ENCODE measurements around the gene CRB2. TPM values are rescaled to one million over a fixed set of nuclear protein-coding genes. Genes with fewer than 3 reads are reported as not detected.
"Not testable (repeated sequence)": the region's sequence is repeated elsewhere in the genome, so short reads cannot be mapped to it uniquely, and the experiment has no call there.

Gene CRB2
- total and polyA plus RNA-seq, 2 donors = 0.42 to 0.51 TPM

DNA sequence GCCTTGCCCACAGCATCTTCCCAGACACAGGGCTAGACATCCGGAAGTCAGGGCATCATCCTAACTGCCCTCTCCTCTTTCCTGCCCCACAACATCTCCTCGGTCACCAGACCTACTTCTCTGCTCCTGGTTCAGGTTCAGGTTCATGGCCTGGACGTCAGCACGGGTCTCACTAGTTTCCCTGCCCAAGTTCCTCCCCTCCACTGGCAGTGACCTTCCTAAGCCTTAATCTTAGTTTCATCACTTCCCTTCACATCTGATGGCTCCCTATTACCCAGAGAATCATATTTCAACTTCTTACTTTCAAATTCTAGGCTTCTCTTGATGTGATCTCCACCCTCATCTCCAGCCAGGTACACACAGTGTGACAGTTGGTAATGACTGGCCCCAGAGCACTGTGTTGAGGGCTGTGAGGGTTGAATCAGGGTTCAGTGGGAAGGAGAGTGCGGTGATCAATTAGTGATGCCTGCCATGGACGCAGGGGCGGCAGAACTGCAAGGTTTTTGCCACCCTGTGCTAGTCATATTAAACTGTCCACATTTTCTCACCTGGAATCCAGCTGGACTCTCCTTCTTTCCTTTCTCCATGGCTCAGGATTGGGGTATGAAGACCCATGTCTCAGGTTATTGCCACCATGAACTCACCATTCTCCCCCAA, 34.3 kb upstream of the CRB2 start:
- Histone ChIP-seq H3K4me1 (ENCODE audit: insufficient read depth) (no peaks in the 10 kb centered on the region), H3K36me3 (ENCODE audit: insufficient read depth) (no peaks in the 10 kb centered on the region), H3K4me3 (ENCODE audit: low read depth, low read length) (no peak overlapping the region), H3K27ac (ENCODE audit: low read depth) (no peak overlapping the region)
- no peak for DNase-seq (ENCODE audit: extremely low spot score)
- 91% methylated on average over 7 of the region's 7 CpGs for WGBS

DNA sequence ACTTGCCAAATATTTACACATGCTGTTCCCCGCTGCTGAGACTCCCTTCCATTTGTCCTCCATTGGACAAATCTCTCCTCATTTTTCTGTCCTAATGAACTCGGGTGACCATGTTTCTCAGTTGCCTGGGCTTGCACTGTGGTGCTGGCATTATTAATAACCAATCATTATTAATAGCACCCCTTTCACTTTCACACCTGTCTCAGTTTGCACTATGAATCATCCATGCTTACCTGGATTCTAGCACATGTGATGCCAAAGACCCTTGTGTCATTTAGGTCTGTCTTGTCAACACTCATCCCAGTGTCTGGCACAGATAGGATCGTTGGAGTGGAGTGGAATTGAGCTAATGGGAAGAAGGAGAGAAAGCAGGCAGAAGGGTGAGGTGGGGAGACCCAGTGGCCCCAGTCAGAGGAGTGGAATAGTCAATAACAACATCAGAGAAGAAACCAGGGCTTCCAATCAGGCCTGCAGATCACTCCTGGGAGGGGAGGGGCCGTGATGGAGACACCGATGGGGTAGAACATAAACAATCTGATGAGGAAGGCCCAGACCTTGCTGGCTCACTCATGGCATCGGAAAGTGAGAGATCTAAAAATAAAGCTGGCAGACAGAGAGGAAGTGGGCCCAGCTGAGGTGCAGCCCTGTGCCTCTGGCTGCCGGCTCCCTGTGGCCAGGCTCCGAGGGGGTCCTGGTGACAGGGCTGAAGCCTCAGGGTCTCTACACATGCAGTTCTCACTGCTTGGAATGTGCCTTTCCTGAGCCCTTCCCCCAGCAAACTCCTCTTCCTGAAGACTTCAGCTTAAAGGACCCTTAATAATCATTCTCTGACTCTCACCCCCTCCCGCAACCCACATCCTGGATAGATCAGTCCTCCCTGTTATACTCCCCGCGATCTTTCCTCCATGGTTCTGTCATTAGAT, 33.5 kb upstream of the CRB2 start:
- Histone ChIP-seq H3K27ac (ENCODE audit: low read depth) (no peak overlapping the region), H3K4me1 (ENCODE audit: insufficient read depth) (no peaks in the 10 kb centered on the region), H3K36me3 (ENCODE audit: insufficient read depth) (no peaks in the 10 kb centered on the region), H3K4me3 (ENCODE audit: low read depth, low read length) (no peak overlapping the region)
- 46% methylated on average over 11 of the region's 11 CpGs for WGBS
- DNase-seq (ENCODE audit: extremely low spot score) = no peak

DNA sequence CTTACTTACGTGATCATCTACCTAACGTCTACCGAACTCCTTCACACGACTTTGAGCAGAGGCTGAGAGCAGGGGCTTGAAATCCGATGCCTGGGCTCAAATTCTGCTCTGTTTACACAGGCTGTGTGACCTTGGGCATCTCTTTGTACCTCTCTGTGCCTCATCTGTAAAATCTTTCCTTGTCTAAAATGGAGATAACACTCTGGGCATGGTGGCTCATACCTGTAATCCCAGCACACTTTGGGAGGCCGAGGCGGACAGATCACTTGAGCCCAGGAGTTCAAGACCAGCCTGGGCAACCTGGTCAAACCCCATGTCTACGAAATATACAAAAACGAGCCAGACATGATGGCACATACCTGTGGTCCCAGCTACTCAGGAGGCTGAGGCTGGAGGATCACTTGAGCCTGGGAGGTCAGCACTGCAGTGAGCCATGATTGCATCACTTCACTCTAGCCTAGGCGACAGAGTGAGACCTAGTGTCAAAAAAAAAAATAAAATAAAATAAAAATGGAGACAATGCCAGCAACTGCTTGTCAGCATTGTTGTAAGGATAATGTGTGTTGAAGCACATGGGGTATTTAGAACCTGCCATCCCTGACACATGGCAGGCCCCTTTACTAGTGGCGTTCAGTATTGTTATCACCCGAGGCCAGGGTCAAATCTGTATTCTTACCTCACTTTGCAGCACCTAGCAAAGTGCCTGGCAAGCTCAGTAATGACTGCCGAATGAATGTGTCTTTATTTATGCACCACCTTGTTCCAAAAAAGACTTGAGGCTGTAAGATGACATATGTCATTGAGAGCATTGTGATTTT, 32.6 kb upstream of the CRB2 start:
- Histone ChIP-seq H3K4me3 (ENCODE audit: low read depth, low read length) (no peak overlapping the region), H3K36me3 (ENCODE audit: insufficient read depth) (no peaks in the 10 kb centered on the region), H3K4me1 (ENCODE audit: insufficient read depth) (no peaks in the 10 kb centered on the region), H3K27ac (ENCODE audit: low read depth) (no peak overlapping the region)
- no peak for DNase-seq (ENCODE audit: extremely low spot score)
- 78% methylated on average over 13 of the region's 13 CpGs for WGBS

DNA sequence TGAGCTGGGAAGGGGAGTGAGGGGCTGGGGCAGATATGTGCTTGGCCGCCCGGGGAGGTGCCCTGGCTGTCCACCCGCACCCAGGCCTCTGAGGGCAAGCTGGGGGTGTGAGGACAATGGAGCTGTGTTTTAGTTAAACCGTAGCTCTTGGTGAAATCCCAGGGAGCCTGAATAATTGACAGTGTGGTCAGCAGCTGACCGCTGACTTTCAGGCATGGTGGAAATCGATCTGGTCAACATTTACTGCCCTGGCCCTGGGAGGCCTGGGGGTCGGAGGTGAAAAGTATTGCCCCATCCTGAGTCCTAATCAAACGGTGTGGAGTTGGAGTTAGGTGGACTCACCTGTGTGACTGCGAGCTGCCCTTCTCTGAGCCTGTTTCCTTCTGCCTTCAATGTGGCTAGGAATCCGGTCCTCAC, 31.2 kb upstream of the CRB2 start:
- Histone ChIP-seq H3K4me3 (ENCODE audit: low read depth, low read length) (no peak overlapping the region), H3K36me3 (ENCODE audit: insufficient read depth) (no peaks in the 10 kb centered on the region), H3K27ac (ENCODE audit: low read depth) (no peak overlapping the region), H3K4me1 (ENCODE audit: insufficient read depth) (no peaks in the 10 kb centered on the region)
- DNase-seq (ENCODE audit: extremely low spot score) = no peak
- 81% methylated on average over 10 of the region's 10 CpGs for WGBS

DNA sequence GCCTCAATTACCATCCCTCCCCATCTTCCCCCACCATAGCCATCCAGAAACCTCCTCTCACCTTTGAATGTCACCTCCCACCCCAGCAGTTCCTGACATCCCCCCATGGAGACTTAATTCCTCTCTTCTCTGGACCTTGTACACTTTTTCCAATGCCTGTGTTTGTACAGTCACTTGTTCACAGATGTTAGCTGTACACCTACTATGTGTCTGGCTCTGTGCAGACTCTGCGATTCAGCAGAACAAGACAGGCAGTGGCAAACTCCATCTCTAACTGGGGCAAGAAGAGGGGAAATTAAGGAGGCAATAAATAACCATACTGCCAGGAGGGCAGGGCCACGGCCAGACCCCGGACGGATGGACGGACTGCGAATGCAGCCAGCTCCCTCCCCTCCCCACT, 29.8 kb upstream of the CRB2 start:
- H3K4me3 ChIP-seq (ENCODE audit: low read depth, low read length) = no peak overlapping the region
- no peak for DNase-seq (ENCODE audit: extremely low spot score)
- 44% methylated on average over 6 of the region's 6 CpGs for WGBS

DNA sequence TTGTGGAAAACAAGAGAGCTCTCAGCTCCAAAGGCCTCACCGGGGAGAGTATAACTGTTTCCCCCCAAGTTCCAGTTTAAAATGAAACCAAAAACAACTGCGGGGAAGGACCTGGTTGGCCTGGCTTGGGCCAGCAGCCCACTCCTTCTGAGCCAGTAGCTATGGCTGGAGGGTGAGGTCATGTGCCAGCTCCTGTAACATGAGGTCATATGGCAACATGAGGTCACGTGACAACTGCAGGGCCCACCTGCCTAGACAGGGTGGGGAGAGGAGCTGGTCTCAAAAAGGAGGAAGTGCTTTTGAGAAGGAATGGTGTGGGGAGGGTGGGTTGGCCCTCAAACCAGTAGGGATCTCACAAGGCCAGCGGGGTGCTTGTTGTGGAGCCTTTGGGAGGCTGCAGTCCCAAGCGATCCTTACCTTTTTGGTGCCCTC, 29.3 kb upstream of the CRB2 start:
- 69% methylated on average over 5 of the region's 5 CpGs for WGBS
- Histone ChIP-seq H3K4me1 (ENCODE audit: insufficient read depth) (no peaks in the 10 kb centered on the region), H3K4me3 (ENCODE audit: low read depth, low read length) (no peak overlapping the region), H3K27ac (ENCODE audit: low read depth) (no peak overlapping the region), H3K36me3 (ENCODE audit: insufficient read depth) (no peaks in the 10 kb centered on the region)
- no peak for DNase-seq (ENCODE audit: extremely low spot score)

More for the DNA sequence above, 29.8 kb upstream of the CRB2 start:
- no peaks in the 10 kb centered on the region for H3K4me1 ChIP-seq (ENCODE audit: insufficient read depth)
- H3K36me3 ChIP-seq (ENCODE audit: insufficient read depth) = no peaks in the 10 kb centered on the region
- H3K27ac ChIP-seq (ENCODE audit: low read depth) = no peak overlapping the region

DNA sequence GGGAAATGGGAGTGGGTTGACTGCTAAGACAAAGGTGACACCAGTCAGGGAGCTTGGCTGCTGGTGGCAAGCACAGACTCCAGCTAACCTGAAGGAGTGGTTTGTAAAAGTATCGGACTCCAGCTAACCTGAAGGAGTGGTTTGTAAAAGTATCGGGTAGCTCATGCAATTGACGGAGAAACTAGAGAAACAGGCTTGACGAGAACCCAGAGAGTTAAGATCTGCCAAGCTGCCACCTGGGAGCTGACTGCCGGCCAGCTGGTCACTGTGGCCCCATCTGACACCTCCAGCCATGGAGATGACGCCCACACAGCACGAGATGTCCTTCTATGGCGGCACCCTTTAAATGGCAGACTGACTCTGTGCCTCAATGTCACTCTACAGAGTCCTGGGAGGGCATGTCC, 28.3 kb upstream of the CRB2 start:
- H3K27ac ChIP-seq (ENCODE audit: low read depth) = peak overlapping the region; percentile 28
- peak; percentile 83 for DNase-seq (ENCODE audit: extremely low spot score)

DNA sequence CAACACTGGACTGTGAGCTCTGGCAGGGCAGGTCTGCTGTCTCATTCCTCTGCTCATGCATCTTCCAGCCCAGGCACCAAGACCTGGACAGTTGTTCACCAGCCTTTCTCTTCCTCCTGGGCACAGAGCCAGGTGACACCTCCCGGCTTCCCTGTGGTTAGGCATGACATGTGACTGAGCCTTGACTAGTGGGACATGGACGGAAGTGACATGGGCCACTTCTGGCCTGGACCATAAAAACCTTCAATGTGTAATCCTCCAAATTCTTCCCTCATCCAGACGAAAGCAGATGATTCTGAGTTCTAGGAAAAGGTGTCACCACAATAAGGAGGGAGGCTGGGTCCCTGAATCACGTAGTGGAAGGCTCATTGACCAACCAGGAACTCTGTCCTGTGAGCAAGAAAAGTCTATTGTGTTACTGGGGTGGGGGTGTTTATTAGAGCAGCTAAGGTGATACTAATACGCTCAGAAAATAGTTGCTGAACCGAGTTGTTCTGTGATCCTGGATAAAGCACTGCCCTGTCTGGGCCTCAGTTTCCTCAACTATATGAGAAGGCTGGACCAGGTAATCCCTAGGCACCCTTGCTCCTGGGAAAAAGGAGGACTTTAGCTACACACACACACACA, 26.6 kb upstream of the CRB2 start:
- WGBS = 82% methylated on average over 6 of the region's 6 CpGs
- DNase-seq (ENCODE audit: extremely low spot score) = no peak
- no peaks in the 10 kb centered on the region for H3K4me1 ChIP-seq (ENCODE audit: insufficient read depth)
- H3K27ac ChIP-seq (ENCODE audit: low read depth) = no peak overlapping the region
- H3K4me3 ChIP-seq (ENCODE audit: low read depth, low read length) = no peak overlapping the region
- no peaks in the 10 kb centered on the region for H3K36me3 ChIP-seq (ENCODE audit: insufficient read depth)

More for the DNA sequence above, 28.3 kb upstream of the CRB2 start:
- 78% methylated on average over 8 of the region's 8 CpGs for WGBS
- Histone ChIP-seq H3K4me1 (ENCODE audit: insufficient read depth) (no peaks in the 10 kb centered on the region), H3K36me3 (ENCODE audit: insufficient read depth) (no peaks in the 10 kb centered on the region), H3K4me3 (ENCODE audit: low read depth, low read length) (no peak overlapping the region)

DNA sequence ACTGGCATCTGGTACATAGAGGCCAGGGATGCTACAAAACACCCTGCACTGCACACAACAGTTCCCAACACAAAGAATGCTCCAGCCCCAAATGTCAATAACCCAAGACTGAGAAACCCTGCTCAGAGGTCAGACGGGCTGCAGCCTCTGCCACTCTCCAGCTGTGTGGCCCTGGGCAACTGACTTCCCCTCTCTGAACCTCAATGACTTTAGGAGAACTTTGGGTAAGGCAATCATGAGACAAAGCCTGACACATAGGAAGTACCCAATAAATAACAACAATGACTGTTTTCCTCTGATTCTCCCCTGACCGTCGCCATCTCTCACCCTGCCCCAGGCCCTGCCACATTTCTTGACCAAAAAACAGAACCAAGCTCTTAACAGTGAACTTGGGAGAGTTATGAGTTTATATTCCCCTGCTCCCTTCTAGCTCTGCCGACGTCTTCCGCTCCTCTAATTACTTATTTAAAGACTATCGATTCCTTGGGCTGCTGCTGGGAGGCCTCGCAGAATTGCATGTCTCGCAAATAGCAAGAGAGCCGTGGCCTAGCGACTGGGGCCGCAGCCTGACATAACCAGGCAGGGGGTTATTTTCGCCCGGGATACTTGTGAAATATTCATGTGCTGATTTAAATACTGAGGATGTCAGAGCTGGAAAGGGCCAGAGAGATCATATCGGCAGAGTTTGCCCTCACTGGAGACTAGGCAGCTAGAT, 24.5 kb upstream of the CRB2 start:
- DNase-seq (ENCODE audit: extremely low spot score) = no peak
- 92% methylated on average over 15 of the region's 15 CpGs for WGBS
- H3K4me3 ChIP-seq (ENCODE audit: low read depth, low read length) = no peak overlapping the region
- no peaks in the 10 kb centered on the region for H3K36me3 ChIP-seq (ENCODE audit: insufficient read depth)
- no peak overlapping the region for H3K27ac ChIP-seq (ENCODE audit: low read depth)
- H3K4me1 ChIP-seq (ENCODE audit: insufficient read depth) = no peaks in the 10 kb centered on the region

DNA sequence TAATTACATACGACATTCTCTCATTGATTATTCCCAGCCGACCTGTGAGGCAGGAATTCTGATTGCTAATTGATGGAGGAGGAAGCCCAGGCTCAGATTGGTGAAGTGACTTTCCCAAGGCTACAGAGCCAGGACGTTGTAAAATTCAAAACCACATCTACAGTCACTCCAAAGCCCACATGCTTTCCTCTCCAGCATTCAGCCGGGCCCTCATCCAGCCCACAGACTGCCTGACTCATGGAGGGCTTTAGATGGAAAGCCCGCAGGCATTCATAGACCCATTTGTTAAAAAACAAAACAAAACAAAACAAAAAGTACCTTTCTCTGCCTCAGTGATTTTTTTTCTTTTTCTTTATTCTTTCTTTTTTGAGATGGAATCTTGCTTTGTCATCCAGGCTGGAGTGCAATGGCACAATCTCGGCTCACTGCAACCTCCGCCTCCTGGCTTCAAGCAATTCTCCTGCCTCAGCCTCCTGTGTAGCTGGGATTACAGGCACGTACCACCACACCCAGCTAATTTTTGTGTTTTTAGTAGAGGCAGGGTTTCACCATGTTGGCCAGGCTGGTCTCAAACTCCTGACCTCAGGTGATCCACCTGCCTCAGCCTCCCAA, 22.8 kb upstream of the CRB2 start:
- not testable (repeated sequence) for H3K4me1 ChIP-seq (ENCODE audit: insufficient read depth); DNase-seq (ENCODE audit: extremely low spot score); H3K27ac ChIP-seq (ENCODE audit: low read depth); H3K36me3 ChIP-seq (ENCODE audit: insufficient read depth); H3K4me3 ChIP-seq (ENCODE audit: low read depth, low read length)
- WGBS = 64% methylated on average over 8 of the region's 8 CpGs

DNA sequence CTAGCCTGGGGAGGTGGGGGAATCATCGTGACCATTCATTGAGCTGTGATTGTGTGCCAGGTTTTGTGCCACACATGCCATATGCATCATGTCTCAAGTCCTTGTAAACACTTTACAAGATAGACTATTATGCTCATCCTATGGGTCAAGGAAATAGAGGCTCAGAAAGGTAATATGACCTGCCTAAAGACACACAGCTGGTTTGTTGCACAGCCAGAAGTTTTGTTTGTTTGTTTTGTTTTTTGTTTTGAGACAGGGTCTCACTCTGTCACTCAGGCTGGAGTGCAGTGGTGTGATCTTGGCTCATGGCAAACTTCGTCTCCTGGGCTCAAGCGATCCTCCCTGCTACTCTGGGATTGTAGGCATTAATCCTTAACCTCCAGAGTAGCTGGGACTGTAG, 21.4 kb upstream of the CRB2 start:
- 97% methylated on average over 3 of the region's 3 CpGs for WGBS
- no peak overlapping the region for H3K4me3 ChIP-seq (ENCODE audit: low read depth, low read length)
- no peak for DNase-seq (ENCODE audit: extremely low spot score)
- H3K36me3 ChIP-seq (ENCODE audit: insufficient read depth) = no peaks in the 10 kb centered on the region
- H3K4me1 ChIP-seq (ENCODE audit: insufficient read depth) = no peaks in the 10 kb centered on the region
- no peak overlapping the region for H3K27ac ChIP-seq (ENCODE audit: low read depth)

DNA sequence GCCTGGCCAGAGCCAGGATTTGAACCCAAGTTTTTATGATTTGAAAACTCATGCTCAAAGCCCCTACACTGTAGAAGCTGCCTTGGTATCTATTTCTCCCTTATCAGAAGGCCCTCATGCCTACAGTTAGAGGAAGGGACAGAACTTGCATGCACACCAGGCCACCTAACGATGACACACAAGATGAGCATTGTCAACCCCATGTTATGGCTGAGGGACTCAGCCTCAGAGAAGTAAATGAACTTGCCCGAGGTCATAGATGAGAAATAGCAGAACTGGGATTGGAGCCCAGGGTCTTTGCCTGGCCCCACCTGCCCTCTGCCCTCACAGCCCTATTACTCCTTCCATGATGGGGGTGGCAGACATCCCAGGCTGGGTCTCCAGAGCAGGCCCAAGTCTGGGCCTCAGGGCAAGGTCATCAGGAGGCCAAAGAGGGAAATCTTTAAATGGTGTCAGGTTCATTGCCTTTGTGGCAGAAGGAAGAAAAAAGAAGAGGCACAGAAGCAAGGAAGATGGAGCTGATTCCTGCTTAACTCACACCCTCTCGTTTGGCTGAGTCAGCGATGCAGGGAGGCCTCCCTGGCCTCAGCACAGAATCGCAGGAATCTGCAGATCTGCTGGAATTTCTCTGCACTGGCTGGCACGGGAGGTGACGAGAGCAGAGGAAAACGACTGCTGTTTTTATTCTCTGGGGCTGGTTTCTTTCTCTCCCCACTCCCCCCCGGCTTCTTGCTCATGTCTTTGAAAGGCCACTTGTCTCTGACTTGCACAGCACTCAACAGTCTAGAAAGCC, 20.6 kb upstream of the CRB2 start:
- H3K36me3 ChIP-seq (ENCODE audit: insufficient read depth) = no peaks in the 10 kb centered on the region
- 29% methylated on average over 9 of the region's 9 CpGs for WGBS
- H3K27ac ChIP-seq (ENCODE audit: low read depth) = no peak overlapping the region
- H3K4me3 ChIP-seq (ENCODE audit: low read depth, low read length) = no peak overlapping the region
- no peak for DNase-seq (ENCODE audit: extremely low spot score)
- no peaks in the 10 kb centered on the region for H3K4me1 ChIP-seq (ENCODE audit: insufficient read depth)
